Muscle layer of duodenum (tissue), 2 donors: Measurements from ENCODE around the gene CFAP141.

Source experiments
- H3K27ac ChIP-seq: one replicate; pipeline ENCODE4 v1.7.0; 2013; ENCODE audit warnings: mild to moderate bottlenecking, low read length
- H3K27me3 ChIP-seq: one replicate; pipeline ENCODE4 v1.7.0; 2013; ENCODE audit warnings: low read depth, mild to moderate bottlenecking, control low read depth, low read length
- H3K36me3 ChIP-seq, 2 donors: one replicate each; pipeline ENCODE4 v1.7.0; 2013; ENCODE audit warnings: low read length in 2 of 2, control low read depth in 1 of 2, mild to moderate bottlenecking in 1 of 2; ENCODE audit not compliant: insufficient read depth in 2 of 2, control insufficient read depth in 1 of 2
- H3K4me1 ChIP-seq, 2 donors: one replicate each; pipeline ENCODE4 v1.7.0; 2013; ENCODE audit warnings: low read length in 2 of 2, mild to moderate bottlenecking in 2 of 2, control low read depth in 1 of 2, moderate library complexity in 1 of 2; ENCODE audit not compliant: insufficient read depth in 2 of 2, control insufficient read depth in 1 of 2
- H3K4me3 ChIP-seq, 2 donors: one replicate each; pipeline ENCODE4 v1.7.0; 2013; ENCODE audit warnings: low read length in 2 of 2, low read depth in 1 of 2, mild to moderate bottlenecking in 1 of 2
- H3K9me3 ChIP-seq, 2 donors: one replicate each; pipeline ENCODE4 v1.7.0; 2013; ENCODE audit warnings: low read length in 2 of 2, control low read depth in 1 of 2, mild to moderate bottlenecking in 1 of 2; ENCODE audit not compliant: control insufficient read depth in 1 of 2
- donor health status: healthy.

The CFAP141 gene

GRCh38 chr1:154223621-154224020 is 17.5 kb upstream of the CFAP141 start:
- H3K4me3 ChIP-seq: no peak overlapping the region
- H3K9me3 ChIP-seq: no peaks in the 10 kb centered on the region
- H3K4me1 ChIP-seq: peaks cover 18 to 45% of the 10 kb centered on the region in 2 donors
- peaks cover 16 to 29% of the 10 kb centered on the region in 2 donors for H3K36me3 ChIP-seq
- no peak overlapping the region for H3K27ac ChIP-seq
- no peaks in the 10 kb centered on the region for H3K27me3 ChIP-seq

GRCh38 chr1:154222918-154223317 is 16.8 kb upstream of the CFAP141 start:
- H3K36me3 ChIP-seq: peaks cover 18 to 26% of the 10 kb centered on the region in 2 donors
- H3K4me1 ChIP-seq: peaks cover 24 to 52% of the 10 kb centered on the region in 2 donors
- H3K4me3 ChIP-seq: peak overlapping the region in 1 of 2 donors; percentile 82
- H3K27ac ChIP-seq: peak overlapping the region; percentile 93
- no peaks in the 10 kb centered on the region for H3K27me3 ChIP-seq
- no peaks in the 10 kb centered on the region for H3K9me3 ChIP-seq

- Histone ChIP-seq H3K9me3 (no peaks in the 10 kb centered on the region), H3K36me3 (peaks cover 22% of the 10 kb centered on the region in 2 donors), H3K27me3 (no peaks in the 10 kb centered on the region), H3K4me3 (peak overlapping the region; percentile 74 to 82), H3K27ac (peak overlapping the region; percentile 93), H3K4me1 (peaks cover 24 to 56% of the 10 kb centered on the region in 2 donors)
These were observed 16.4 kb upstream of the CFAP141 start for GRCh38 chr1:154222518-154222917.

- peak overlapping the region; percentile 93 for H3K27ac ChIP-seq
These were observed 15.3 kb upstream of the CFAP141 start for GRCh38 chr1:154221278-154222001.

GRCh38 chr1:154220970-154221277 is 14.8 kb upstream of the CFAP141 start:
- peak overlapping the region; percentile 93 for H3K27ac ChIP-seq
- no peaks in the 10 kb centered on the region for H3K27me3 ChIP-seq
- peaks cover 24 to 59% of the 10 kb centered on the region in 2 donors for H3K4me1 ChIP-seq
- peaks cover 14 to 21% of the 10 kb centered on the region in 2 donors for H3K36me3 ChIP-seq
- no peaks in the 10 kb centered on the region for H3K9me3 ChIP-seq
- peak overlapping the region; percentile 74 to 82 for H3K4me3 ChIP-seq

More at GRCh38 chr1:154221278-154222001, 15.3 kb upstream of the CFAP141 start:
- peaks cover 14 to 21% of the 10 kb centered on the region in 2 donors for H3K36me3 ChIP-seq
- no peaks in the 10 kb centered on the region for H3K9me3 ChIP-seq
- H3K27me3 ChIP-seq: no peaks in the 10 kb centered on the region
- H3K4me1 ChIP-seq: peaks cover 24 to 59% of the 10 kb centered on the region in 2 donors
- H3K4me3 ChIP-seq: peak overlapping the region; percentile 74 to 82

GRCh38 chr1:154220071-154220969 is 14.2 kb upstream of the CFAP141 start, which contains the start of gene UBAP2L:
Gene UBAP2L, plus strand, starts transcription at chr1:154220955. Its CDS starts 4,169 bp downstream, at chr1:154225124.
- Histone ChIP-seq H3K4me3 (peak within 1 kb of the TSS; percentile 74 to 93), H3K27ac (peak within 1 kb of the TSS; percentile 100), H3K4me1 (peaks cover 24 to 59% of the 10 kb centered on the region in 2 donors), H3K9me3 (no peaks in the 10 kb centered on the region), H3K36me3 (peaks cover 14 to 20% of the 10 kb centered on the region in 2 donors), H3K27me3 (no peaks in the 10 kb centered on the region)

GRCh38 chr1:154219541-154219940 is 13.4 kb upstream of the CFAP141 start:
- Histone ChIP-seq H3K4me3 (peak overlapping the region; percentile 74 to 93), H3K4me1 (peaks cover 24 to 52% of the 10 kb centered on the region in 2 donors), H3K36me3 (peaks cover 16% of the 10 kb centered on the region in 2 donors), H3K9me3 (no peaks in the 10 kb centered on the region), H3K27ac (peak overlapping the region; percentile 100), H3K27me3 (no peaks in the 10 kb centered on the region)

GRCh38 chr1:154218545-154218944 is 12.4 kb upstream of the CFAP141 start:
- Histone ChIP-seq H3K27me3 (no peaks in the 10 kb centered on the region), H3K27ac (peak overlapping the region; percentile 100), H3K4me3 (peak overlapping the region; percentile 74 to 93), H3K36me3 (peaks cover 20 to 26% of the 10 kb centered on the region in 2 donors), H3K4me1 (peaks cover 24 to 42% of the 10 kb centered on the region in 2 donors), H3K9me3 (no peaks in the 10 kb centered on the region)

- no peaks in the 10 kb centered on the region for H3K9me3 ChIP-seq
- no peak overlapping the region for H3K4me3 ChIP-seq
- peaks cover 2 to 10% of the 10 kb centered on the region in 2 donors for H3K4me1 ChIP-seq
- H3K27me3 ChIP-seq: no peaks in the 10 kb centered on the region
- peaks cover 40 to 56% of the 10 kb centered on the region in 2 donors for H3K36me3 ChIP-seq
- no peak overlapping the region for H3K27ac ChIP-seq
These were observed 7.1 kb upstream of the CFAP141 start for GRCh38 chr1:154213274-154213673.

GRCh38 chr1:154212083-154212482 is 6.0 kb upstream of the CFAP141 start:
- H3K27me3 ChIP-seq: no peaks in the 10 kb centered on the region
- H3K4me1 ChIP-seq: no peaks in the 10 kb centered on the region
- peaks cover 39 to 67% of the 10 kb centered on the region in 2 donors for H3K36me3 ChIP-seq
- no peak overlapping the region for H3K4me3 ChIP-seq
- no peak overlapping the region for H3K27ac ChIP-seq
- no peaks in the 10 kb centered on the region for H3K9me3 ChIP-seq
